GM21576 (cell line): ENCODE results near the gene TRAF2.
A peak's percentile ranks its signal among the peaks of the same experiment; 100 is the strongest.

Experiments used
- ATAC-seq: cut with Tn5 transposase; IDR thresholded peaks from one replicate; pipeline ENCODE4 v1.9.1; 2021; ENCODE audit warnings: mild to moderate bottlenecking, moderate library complexity; ENCODE audit not compliant: unreplicated experiment

The TRAF2 gene

DNA sequence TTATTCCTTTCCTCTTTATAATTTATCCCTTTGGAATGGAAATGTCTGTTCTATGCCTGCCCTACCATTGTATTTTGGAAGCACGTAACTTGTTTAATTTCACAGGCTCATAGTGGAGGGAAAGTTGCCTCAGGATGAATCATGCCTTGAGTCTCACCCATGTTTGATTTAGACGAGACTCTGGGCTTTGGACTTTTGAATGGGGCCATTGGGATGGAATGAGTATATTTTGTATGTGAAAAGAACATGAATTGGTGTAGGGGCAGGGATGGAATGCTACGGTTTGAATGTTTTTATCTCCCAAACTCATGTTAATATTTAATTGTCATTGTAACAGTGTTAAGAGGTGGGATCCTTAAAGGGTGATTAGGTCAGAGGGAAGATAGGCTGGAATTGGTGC lies 48.0 kb downstream of the TRAF2 start:
- no peak for ATAC-seq

DNA sequence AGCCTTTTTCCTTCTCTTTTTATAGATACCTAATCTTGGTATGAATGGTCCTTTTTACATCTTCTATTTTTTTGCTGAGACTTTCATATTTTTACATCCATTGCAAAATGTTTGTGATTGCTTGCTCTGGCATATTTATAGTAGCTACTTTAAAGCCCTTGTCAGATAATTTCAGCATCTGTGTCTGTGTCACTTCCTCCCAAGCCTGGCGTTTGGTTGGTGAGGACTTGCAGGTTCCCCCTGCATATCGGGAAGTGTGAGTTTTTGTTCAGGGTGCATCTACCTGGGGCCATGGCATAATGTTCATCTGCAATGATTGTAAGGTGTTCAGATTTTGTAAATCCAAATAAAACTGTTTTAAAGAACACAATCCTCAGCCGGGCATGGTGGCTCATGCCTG lies 49.3 kb downstream of the TRAF2 start:
- no peak for ATAC-seq

GRCh38 chr9:136936645-136937170 lies 50.4 kb downstream of the TRAF2 start:
- no peak for ATAC-seq

DNA sequence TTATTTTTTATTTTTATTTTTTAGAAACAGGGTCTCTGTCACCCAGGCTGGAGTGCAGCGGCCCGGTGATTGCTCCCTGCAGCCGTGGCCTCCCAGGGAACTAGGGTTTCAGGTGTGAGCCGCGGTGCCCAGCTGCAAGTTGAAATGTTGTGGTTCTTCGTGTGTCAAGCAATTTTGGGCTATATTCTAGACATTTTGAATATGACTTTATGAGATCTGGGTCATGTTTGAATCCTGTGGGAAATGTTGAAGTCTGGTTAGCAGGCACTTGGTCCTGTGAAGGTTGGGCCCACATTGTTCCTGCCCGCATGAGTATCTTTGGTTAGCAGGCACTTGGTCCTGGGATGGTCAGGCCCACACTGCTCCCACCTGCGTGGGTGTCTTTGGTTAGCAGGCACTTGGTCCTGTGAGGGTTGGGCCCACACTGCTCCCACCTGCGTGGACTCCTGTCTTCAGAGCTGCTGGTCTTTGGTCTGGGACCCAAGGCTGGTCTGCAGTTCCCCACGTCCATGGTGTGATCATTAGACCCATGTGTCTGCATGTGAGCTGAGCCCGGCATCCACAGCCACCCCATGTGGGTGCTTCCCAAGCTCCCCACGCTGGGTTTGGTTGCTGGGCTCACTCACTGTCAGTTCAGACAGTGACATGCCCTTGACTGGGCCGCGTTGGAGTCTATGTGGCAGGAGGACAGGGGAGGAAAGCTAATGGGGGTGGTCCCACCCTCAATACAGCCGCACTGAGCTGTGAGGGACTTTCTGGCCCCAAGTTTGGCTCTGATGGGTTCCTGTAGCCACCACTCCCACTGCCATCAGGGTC lies 51.1 kb downstream of the TRAF2 start:
- no peak for ATAC-seq

DNA sequence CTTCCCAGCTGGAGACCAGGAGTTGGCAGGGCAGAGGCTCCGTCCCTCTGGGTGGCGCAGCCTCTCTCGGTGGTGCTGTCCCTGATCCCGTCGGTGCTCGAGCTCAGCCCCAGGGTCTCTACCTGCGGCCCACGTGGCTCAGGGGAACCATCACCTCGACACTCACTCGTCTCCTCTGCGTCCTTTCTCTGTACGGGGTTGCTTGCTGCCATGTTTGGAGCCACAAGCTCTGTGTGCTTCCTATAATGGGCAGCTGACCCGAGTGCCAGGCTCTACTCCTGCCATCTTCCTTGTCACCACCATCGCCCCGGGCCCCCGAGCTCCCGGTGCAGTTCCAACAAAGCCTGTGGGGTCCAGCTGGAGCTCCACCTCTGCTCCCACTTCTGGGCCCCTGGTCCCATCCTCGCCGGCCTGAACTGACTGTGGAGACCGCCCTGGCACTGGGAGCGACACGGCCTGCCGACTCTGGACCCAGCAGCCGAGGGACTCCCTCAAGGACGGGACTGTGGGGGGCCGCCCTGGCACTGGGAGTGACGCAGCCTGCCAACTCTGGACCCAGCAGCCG lies 53.2 kb downstream of the TRAF2 start:
- no peak for ATAC-seq

DNA sequence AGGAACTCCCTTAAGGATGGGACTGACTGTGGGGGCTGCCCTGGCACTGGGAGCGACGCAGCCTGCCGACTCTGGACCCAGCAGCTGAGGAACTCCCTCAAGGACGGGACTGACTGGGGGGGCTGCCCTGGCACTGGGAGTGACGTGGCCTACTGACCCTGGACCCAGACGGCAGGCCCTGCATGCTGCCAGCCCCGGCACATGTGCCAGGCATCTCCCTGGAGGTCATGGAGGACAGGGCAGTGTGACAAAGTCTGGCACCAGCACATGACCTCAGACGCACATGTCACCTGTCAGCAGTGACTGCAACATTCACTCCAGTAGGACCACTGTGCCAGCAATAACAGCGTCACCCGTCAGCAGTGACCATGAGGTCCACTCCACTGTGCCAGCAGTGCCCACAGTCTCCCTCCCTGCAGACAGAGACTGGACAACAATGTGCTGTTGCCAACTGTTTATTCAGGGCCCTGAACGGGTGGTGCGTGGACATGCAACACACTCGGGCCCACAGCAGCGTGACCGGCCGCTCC lies 53.7 kb downstream of the TRAF2 start:
- no peak for ATAC-seq

- no peak for ATAC-seq
These were observed 54.4 kb downstream of the TRAF2 start for GRCh38 chr9:136940526-136941230.

- ATAC-seq: no peak
These were observed 55.2 kb downstream of the TRAF2 start for GRCh38 chr9:136941231-136942111.

DNA sequence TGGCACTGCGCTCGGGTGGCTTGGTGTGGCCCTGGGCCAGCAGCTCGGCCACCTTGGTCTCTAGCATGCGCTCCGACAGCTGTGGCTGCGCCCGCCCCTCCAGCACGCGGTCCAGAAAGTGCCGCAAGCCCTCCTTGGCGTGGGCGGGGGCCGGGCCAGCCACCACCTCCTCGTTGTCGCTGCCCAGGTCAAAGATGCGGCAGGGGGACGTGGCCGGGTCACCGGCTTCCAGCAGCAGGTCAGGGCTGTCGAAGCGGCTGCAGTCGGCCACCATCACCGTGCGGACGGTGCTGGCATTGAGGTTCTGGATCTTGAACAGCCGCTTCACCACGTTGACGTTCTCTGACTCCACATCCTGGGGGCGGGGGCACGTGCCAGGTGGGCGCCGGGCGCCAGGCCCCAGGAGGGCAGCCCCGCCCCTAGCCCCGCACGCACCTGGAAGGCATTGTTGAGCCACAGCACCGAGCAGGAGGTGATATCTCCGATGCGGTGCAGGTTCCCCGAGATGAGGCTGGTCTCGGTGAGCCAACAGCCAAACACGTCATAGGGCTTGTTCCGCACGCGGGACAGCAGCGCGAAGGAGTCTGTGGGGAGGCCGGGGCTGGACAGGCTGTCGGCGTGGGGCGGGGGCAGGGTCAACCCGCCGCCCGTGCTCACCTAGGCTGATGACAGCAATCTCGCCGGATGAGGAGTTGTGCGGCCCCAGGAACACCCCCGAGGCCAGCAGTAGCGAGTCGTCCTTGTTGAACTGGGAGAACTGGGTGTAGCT lies 56.0 kb downstream of the TRAF2 start:
- no peak for ATAC-seq

GRCh38 chr9:136942881-136943230 lies 56.5 kb downstream of the TRAF2 start:
- ATAC-seq: no peak

- ATAC-seq: peak; percentile 13
These were observed 57.2 kb downstream of the TRAF2 start for GRCh38 chr9:136943291-136944211.

DNA sequence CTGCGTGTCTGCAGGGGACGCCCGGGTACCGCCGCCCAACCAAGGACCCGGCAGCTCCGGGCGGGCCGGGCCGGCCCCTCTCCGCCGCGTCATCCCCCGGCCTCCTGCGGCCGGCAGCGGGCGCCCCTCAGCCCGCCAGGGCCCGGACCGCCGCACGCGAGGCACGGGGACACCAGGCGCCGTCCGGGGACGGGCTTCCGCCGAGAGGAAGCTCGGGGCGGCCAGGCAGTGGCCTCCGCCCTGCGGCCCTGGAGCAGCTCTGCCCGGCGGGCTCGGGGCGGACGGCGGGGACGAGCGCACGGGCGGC lies 57.8 kb downstream of the TRAF2 start:
- ATAC-seq: peak; percentile 18

GRCh38 chr9:136944519-136945332 lies 58.4 kb downstream of the TRAF2 start, which contains the start of the genes C8G and FBXW5:
Gene C8G (plus strand): TSS chr9:136945243. CDS start chr9:136945321, 78 bp downstream.
Gene FBXW5 (minus strand): TSS chr9:136944738. CDS start chr9:136944083, 655 bp downstream.
- peak; percentile 57 for ATAC-seq

DNA sequence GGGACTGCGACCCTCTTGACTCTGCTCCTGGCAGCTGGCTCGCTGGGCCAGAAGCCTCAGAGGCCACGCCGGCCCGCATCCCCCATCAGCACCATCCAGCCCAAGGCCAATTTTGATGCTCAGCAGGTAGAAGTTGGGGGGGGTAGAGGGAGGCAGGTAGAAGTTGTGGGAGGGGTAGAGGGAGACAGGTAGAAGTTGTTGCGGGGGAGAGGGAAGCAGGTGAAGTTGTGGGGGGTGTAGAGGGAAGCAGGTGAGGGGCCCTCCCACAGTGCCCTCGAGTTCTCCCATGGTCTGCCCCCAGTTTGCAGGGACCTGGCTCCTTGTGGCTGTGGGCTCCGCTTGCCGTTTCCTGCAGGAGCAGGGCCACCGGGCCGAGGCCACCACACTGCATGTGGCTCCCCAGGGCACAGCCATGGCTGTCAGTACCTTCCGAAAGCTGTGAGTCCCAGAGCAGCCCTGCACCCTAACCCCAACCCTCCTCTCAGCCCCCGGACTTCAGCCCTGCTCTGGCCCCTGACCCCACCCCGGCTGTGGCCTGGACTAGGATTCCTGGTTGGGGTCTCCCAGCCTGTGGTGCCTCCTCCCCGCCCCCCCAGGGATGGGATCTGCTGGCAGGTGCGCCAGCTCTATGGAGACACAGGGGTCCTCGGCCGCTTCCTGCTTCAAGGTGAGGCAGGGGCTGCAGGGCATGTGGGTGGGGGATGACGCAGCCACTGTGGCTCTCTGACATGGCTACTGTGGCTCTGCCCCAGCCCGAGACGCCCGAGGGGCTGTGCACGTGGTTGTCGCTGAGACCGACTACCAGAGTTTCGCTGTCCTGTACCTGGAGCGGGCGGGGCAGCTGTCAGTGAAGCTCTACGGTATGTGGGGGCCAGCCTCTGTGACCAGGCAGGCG lies 59.3 kb downstream of the TRAF2 start:
- ATAC-seq: no peak

GRCh38 chr9:136946228-136947027 lies 60.1 kb downstream of the TRAF2 start:
- ATAC-seq: no peak
